ENCODE data around the gene TARBP1.
A peak's percentile ranks its signal among the peaks of the same experiment; 100 is the strongest.
"Not testable (repeated sequence)": the region's sequence is repeated elsewhere in the genome, so short reads cannot be mapped to it uniquely, and the experiment has no call there.

Gene TARBP1

GRCh38 chr1:234507089-234507488, 28.1 kb upstream of the TARBP1 start:
- no peak for DNase-seq (ENCODE audit: low spot score)

DNA sequence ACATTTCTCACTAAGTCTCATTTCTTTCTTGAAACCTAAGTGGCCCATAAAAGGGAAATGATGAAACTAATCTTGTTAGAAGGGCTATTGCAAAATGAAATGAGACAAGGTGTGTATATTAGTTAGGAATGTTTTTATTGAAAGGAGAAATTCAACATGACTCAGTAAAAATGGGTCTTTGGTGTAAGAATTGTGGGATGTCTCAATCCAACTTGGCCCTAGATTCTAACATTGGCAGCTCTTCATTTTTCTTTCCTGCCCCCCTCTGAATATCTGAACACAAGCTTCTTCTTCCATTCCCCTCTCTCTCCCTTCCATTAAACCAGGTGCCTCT, 26.8 kb upstream of the TARBP1 start:
- peak; percentile 35 for DNase-seq (ENCODE audit: low spot score)

- DNase-seq (ENCODE audit: low spot score): no peak
Observed at GRCh38 chr1:234504969-234505768, 26.2 kb upstream of the TARBP1 start.

GRCh38 chr1:234504251-234504650, 25.3 kb upstream of the TARBP1 start:
- not testable (repeated sequence) for DNase-seq (ENCODE audit: low spot score)

GRCh38 chr1:234503193-234504050, 24.4 kb upstream of the TARBP1 start:
- DNase-seq (ENCODE audit: low spot score): no peak

DNA sequence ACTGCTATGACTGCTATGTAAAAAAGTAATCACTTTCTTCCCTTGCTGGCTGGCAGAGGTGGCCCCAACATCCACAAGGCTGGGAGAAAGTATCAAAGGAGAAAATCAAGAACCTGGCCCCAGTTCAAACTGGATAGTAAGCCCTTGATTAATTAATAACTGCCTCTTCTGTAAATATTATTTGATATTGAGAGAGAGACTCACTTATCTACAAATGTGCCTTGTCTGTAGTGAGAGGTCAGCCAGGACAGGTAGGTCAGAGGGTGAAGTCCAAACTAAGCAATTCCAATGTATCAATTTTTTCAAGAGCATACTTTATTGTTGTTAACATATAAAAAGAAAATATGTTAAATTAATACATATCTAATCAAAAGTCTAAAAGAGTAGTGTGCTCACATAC, 23.8 kb upstream of the TARBP1 start:
- no peak for DNase-seq (ENCODE audit: low spot score)

GRCh38 chr1:234500269-234500668, 21.3 kb upstream of the TARBP1 start:
- DNase-seq (ENCODE audit: low spot score): peak; percentile 81

- no peak for DNase-seq (ENCODE audit: low spot score)
Observed at GRCh38 chr1:234499943-234500245, 20.9 kb upstream of the TARBP1 start.

- peak; percentile 92 for DNase-seq (ENCODE audit: low spot score)
Observed at GRCh38 chr1:234499119-234499942, 20.4 kb upstream of the TARBP1 start.

- DNase-seq (ENCODE audit: low spot score): no peak
Observed at GRCh38 chr1:234498448-234499118, 19.6 kb upstream of the TARBP1 start.

GRCh38 chr1:234497589-234497988, 18.6 kb upstream of the TARBP1 start:
- DNase-seq (ENCODE audit: low spot score): no peak

DNA sequence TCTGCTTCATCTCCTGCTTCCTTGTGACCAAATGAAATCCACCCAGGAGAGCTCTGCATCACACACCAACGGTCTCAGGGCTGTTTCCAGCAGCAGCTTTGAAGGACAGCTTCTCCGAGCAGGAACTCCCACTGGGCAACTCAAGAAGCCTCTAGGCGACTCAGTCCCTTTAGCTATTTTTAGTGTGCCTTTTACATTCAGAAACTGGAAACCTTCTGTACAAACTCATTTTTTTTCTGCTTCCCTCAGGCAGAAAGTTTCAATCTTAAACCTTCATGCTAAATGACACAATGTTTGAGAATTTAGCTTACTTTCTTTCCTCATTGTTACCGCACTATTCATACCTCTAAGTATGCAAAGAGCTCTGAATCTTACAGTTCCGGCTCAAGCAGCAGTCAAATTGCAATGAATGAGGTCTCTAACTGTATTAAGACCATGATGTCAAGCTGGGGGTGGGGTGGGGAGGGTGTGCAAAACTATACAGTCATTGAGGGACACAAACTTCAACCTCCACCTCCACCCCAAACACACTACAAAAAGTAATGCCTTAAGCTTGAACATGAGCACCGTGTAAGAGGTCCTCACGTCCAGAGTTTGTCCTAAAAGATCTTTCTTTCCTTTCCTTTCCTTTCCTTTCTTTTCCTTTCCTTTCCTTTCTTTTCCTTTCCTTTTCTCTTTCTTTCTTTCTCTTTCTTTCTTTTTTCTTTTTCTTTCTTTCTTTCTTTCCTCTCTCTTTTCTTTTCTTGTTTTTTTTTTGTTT, 16.4 kb upstream of the TARBP1 start:
- DNase-seq (ENCODE audit: low spot score): peak; percentile 99

DNA sequence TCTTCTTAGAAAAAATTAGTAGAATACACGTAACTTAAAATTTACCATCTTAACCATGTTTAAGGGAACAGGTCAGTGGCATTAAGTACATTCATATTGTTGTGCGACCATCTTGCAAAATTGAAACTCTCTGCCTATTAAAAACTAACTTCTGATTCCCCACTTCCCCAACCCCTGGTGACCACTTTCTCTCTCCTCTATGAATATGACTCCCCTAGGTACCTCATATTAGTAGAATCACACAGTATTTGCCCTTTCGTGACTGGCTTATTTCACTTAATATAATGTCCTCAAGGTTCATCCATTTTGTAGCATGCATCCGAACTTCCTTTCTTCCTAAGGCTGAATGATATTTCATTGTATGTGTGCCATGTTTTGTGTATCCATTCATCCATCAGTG, 15.1 kb upstream of the TARBP1 start:
- DNase-seq (ENCODE audit: low spot score): no peak

DNA sequence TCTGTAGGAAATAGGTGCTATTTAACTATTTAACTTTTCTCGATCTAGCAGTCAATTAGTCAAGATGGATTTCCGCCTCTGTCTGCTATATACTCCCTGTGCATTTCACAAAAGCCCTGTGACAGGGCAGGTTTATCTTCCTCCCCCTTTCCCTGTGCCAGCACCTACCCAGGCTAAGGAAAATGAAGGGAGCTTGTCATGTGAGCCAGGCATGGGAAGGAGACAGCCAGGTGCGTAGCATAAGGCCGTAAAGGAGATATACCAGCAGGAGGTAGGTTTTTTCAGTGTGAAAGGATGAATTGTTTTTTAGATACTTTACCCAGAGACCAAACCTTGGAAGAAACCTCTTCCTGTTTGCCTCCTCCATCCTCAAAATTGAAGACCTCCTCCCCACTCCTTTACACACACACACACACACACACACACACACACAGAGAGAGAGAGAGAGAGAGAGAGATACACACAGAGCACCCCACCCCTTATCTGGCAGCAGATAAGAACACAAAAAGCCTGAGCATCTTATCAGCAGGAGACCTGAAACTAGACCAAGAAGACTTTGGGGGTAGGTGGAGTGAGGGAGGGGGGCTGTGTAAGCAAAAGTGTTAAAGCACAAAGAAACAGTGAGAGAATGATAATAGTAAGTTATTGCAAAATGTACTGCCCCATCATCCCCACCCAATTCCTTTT, 12.0 kb upstream of the TARBP1 start:
- DNase-seq (ENCODE audit: low spot score): no peak

GRCh38 chr1:234489698-234490077, 10.7 kb upstream of the TARBP1 start:
- DNase-seq (ENCODE audit: low spot score): no peak

DNA sequence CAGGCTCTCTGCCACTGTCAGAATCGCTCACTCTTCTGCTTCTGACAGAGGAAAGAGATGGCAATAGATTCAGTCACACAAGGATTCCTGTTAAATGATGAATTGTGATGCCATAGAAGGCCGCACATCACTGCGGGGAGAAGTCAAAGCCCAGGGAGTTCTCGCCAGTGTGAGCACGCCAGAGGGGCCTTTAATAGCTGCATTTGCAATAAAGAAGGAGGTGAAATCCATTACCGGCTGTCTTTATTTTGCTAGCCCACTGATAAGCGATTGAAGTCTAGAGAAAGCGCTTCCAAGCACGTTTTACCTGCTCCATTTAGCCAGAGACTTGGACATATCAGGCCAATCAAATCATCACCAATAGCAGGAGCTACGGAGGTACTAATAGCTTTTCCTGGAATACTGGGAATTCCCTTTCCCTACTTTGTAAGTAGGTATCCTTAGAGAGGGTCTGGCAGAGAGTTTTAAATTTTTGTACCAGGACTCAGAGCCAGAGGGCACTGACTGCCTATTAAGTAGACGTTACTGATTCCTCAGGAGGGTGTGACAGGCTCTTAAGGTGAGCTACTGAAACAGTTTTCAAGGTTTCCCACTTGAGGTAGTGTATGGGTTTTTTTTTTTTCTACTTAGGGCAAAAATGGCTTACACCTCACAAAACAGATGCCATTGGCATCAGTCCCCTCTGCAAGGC, 10.2 kb upstream of the TARBP1 start:
- DNase-seq (ENCODE audit: low spot score): peak; percentile 49

GRCh38 chr1:234488054-234489006, 9.4 kb upstream of the TARBP1 start:
- DNase-seq (ENCODE audit: low spot score): no peak

DNA sequence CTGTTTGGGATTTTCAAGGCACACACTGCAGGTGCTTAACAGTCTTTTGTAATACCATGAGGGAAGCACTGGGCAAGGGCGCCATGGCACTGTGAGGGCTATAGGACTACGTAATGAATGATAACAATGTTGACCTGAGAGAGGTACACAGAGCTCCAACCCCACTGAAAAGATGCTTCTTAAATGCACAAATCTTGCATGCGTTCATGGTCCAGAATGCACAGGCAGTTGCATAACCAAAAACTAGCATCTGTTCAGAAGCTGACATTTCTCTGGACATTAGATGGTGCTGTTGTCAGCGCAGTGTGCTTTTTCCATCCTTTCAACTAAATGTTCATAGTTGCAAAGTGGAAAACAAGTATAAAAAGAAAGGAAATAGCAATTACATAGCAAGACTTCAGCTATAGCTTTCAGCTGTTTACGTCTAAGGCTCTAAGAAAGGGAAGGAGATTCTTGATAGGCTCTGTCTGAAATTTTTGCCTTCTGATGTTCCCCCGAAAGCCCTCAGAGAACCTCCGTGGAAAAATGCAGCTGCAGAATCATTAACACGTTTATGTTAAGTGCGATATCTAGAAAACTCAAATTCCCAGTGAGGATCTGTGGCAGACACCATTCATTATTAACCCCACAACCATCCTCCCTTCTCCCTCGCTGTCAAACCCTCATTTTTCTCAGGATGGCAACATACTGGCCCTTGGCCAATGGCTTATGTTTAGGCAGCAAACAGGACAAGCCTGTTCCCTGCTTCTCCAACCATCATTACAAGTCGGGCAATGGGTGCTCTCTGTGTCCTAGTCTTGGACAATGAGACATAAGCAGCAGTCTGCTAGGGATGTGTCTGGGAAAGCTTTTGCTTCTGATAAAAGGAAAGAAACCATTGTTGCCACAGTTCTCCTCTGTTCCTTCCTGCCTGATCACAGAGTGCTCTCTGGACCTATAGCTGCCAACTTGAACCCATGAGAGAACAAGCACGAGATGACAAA, 8.2 kb upstream of the TARBP1 start:
- peak; percentile 65 for DNase-seq (ENCODE audit: low spot score)

Data from kidney tubule cell (primary cell).